ENCODE results near the gene TMEM200A.

Gene TMEM200A

GRCh38 chr6:130369831-130370230 lies 4.0 kb downstream of the TMEM200A start:
- no peak for DNase-seq (ENCODE audit: low read depth, low spot score)
- Histone ChIP-seq H3K4me3 (no peak overlapping the region), H3K27ac (no peak overlapping the region), H3K9ac (ENCODE audit: insufficient read length) (no peak overlapping the region), H3K36me3 (ENCODE audit: insufficient read depth, low read length) (no peaks in the 10 kb centered on the region), H3K9me3 (ENCODE audit: low read depth, low read length) (no peaks in the 10 kb centered on the region)
- TF ChIP-seq EZH2 (IDR thresholded peaks at IDR 0.05) = no peak
- TF ChIP-seq POLR2AphosphoS5 (IDR thresholded peaks at IDR 0.05; ENCODE audit: borderline replicate concordance, low read depth, low read length) = no peak
- TF ChIP-seq FOXP2 (optimal IDR thresholded peaks at IDR 0.05; ENCODE audit: control extremely low read depth, extremely low read length, insufficient read depth) = no peak

- Histone ChIP-seq H3K27ac (no peak overlapping the region), H3K4me3 (no peak overlapping the region), H3K9me3 (ENCODE audit: low read depth, low read length) (no peaks in the 10 kb centered on the region), H3K9ac (ENCODE audit: insufficient read length) (no peak overlapping the region), H3K36me3 (ENCODE audit: insufficient read depth, low read length) (no peaks in the 10 kb centered on the region)
- TF ChIP-seq FOXP2 (optimal IDR thresholded peaks at IDR 0.05; ENCODE audit: control extremely low read depth, extremely low read length, insufficient read depth) (no peak), EZH2 (IDR thresholded peaks at IDR 0.05) (no peak), POLR2AphosphoS5 (IDR thresholded peaks at IDR 0.05; ENCODE audit: borderline replicate concordance, low read depth, low read length) (no peak)
- no peak for DNase-seq (ENCODE audit: low read depth, low spot score)
Measured at GRCh38 chr6:130371921-130372420, 6.2 kb downstream of the TMEM200A start.

- Histone ChIP-seq H3K27ac (no peak overlapping the region), H3K4me3 (no peak overlapping the region), H3K9ac (ENCODE audit: insufficient read length) (no peak overlapping the region), H3K9me3 (ENCODE audit: low read depth, low read length) (no peaks in the 10 kb centered on the region), H3K36me3 (ENCODE audit: insufficient read depth, low read length) (no peaks in the 10 kb centered on the region)
- TF ChIP-seq POLR2AphosphoS5 (IDR thresholded peaks at IDR 0.05; ENCODE audit: borderline replicate concordance, low read depth, low read length) = no peak
- no peak for TF ChIP-seq EZH2 (IDR thresholded peaks at IDR 0.05)
- TF ChIP-seq FOXP2 (optimal IDR thresholded peaks at IDR 0.05; ENCODE audit: control extremely low read depth, extremely low read length, insufficient read depth) = no peak
- no peak for DNase-seq (ENCODE audit: low read depth, low spot score)
Measured at GRCh38 chr6:130372786-130373185, 7.0 kb downstream of the TMEM200A start.

GRCh38 chr6:130373992-130374391 lies 8.2 kb downstream of the TMEM200A start:
- H3K36me3 ChIP-seq (ENCODE audit: insufficient read depth, low read length) = no peaks in the 10 kb centered on the region
- H3K9ac ChIP-seq (ENCODE audit: insufficient read length) = no peak overlapping the region
- no peak overlapping the region for H3K4me3 ChIP-seq
- H3K9me3 ChIP-seq (ENCODE audit: low read depth, low read length) = no peaks in the 10 kb centered on the region
- no peak for DNase-seq (ENCODE audit: low read depth, low spot score)
- H3K27ac ChIP-seq = no peak overlapping the region
- TF ChIP-seq FOXP2 (optimal IDR thresholded peaks at IDR 0.05; ENCODE audit: control extremely low read depth, extremely low read length, insufficient read depth) (no peak), POLR2AphosphoS5 (IDR thresholded peaks at IDR 0.05; ENCODE audit: borderline replicate concordance, low read depth, low read length) (no peak), EZH2 (IDR thresholded peaks at IDR 0.05) (no peak)

DNA sequence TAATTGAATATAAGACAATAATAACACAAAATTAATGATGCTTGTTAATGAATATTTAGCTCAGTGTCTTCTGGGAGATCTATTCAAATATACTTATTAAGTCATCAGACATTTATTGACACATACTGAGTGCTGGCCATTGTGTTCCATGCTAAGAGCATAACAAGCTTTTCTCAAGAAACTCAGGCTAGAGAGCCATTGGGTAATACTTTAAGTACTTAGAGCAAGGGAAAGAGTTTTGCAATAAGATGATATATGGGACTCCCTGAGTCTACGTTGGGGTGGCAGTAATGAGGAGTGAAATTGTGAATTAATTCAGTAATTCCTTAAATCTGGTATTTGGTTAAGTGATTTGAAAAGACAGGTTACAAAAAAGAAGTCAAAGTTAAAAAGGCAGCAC lies 11.1 kb downstream of the TMEM200A start:
- no peak overlapping the region for H3K4me3 ChIP-seq
- no peak overlapping the region for H3K27ac ChIP-seq
- no peak for DNase-seq (ENCODE audit: low read depth, low spot score)
- TF ChIP-seq FOXP2 (optimal IDR thresholded peaks at IDR 0.05; ENCODE audit: control extremely low read depth, extremely low read length, insufficient read depth) = no peak
- TF ChIP-seq POLR2AphosphoS5 (IDR thresholded peaks at IDR 0.05; ENCODE audit: borderline replicate concordance, low read depth, low read length) = no peak
- TF ChIP-seq EZH2 (IDR thresholded peaks at IDR 0.05) = no peak
- H3K36me3 ChIP-seq (ENCODE audit: insufficient read depth, low read length) = no peaks in the 10 kb centered on the region
- no peak overlapping the region for H3K9ac ChIP-seq (ENCODE audit: insufficient read length)
- H3K9me3 ChIP-seq (ENCODE audit: low read depth, low read length) = no peaks in the 10 kb centered on the region

GRCh38 chr6:130377371-130377770 lies 11.6 kb downstream of the TMEM200A start:
- Histone ChIP-seq H3K36me3 (ENCODE audit: insufficient read depth, low read length) (no peaks in the 10 kb centered on the region), H3K4me3 (no peak overlapping the region), H3K9me3 (ENCODE audit: low read depth, low read length) (no peaks in the 10 kb centered on the region), H3K9ac (ENCODE audit: insufficient read length) (no peak overlapping the region), H3K27ac (no peak overlapping the region)
- no peak for DNase-seq (ENCODE audit: low read depth, low spot score)
- TF ChIP-seq EZH2 (IDR thresholded peaks at IDR 0.05) (no peak), POLR2AphosphoS5 (IDR thresholded peaks at IDR 0.05; ENCODE audit: borderline replicate concordance, low read depth, low read length) (no peak), FOXP2 (optimal IDR thresholded peaks at IDR 0.05; ENCODE audit: control extremely low read depth, extremely low read length, insufficient read depth) (no peak)

GRCh38 chr6:130377915-130378314 lies 12.1 kb downstream of the TMEM200A start:
- no peaks in the 10 kb centered on the region for H3K36me3 ChIP-seq (ENCODE audit: insufficient read depth, low read length)
- no peak overlapping the region for H3K4me3 ChIP-seq
- TF ChIP-seq EZH2 (IDR thresholded peaks at IDR 0.05) = no peak
- H3K27ac ChIP-seq = no peak overlapping the region
- H3K9ac ChIP-seq (ENCODE audit: insufficient read length) = no peak overlapping the region
- no peak for DNase-seq (ENCODE audit: low read depth, low spot score)
- H3K9me3 ChIP-seq (ENCODE audit: low read depth, low read length) = no peaks in the 10 kb centered on the region

DNA sequence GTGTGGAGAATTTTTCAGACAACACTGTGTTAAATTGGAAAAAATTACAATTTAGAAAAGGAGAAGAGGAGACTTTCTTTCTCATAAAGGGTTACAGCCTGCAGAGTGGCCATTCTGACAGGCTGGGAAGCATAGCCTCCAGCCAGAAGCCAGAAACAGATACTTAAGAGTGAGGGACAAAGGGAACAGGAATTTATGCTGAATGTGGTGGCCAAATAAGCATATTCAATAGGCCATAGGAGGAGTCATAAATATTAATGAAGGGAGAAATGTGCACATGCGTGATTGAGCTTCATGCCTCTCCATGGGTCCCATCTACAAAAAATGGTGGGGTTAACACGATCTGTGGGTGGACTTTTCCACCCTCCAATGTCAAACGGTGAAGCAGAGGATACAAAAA lies 13.4 kb downstream of the TMEM200A start:
- H3K9ac ChIP-seq (ENCODE audit: insufficient read length) = no peak overlapping the region
- TF ChIP-seq EZH2 (IDR thresholded peaks at IDR 0.05) (no peak), POLR2AphosphoS5 (IDR thresholded peaks at IDR 0.05; ENCODE audit: borderline replicate concordance, low read depth, low read length) (no peak), FOXP2 (optimal IDR thresholded peaks at IDR 0.05; ENCODE audit: control extremely low read depth, extremely low read length, insufficient read depth) (no peak)
- H3K36me3 ChIP-seq (ENCODE audit: insufficient read depth, low read length) = no peaks in the 10 kb centered on the region
- H3K4me3 ChIP-seq = no peak overlapping the region
- H3K9me3 ChIP-seq (ENCODE audit: low read depth, low read length) = no peaks in the 10 kb centered on the region
- no peak overlapping the region for H3K27ac ChIP-seq
- no peak for DNase-seq (ENCODE audit: low read depth, low spot score)

DNA sequence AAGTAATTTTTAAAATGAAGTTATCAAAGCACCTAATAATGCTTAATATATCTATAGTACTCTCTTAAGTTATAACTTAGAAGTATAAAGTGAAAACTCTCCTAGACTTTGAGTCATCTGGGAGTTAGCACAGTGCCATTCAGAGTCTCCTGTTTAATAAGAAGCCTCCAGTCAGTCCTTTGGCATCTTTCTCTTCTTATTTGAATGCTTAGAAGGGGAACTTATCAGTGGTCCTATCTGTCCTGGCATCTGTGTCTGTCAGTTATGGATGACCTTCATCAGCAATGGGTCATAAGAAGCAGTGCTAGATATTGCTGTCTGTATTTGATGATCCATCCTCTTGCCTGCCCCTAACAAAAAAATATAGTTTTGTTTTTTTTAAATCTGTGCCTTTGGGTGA lies 15.2 kb downstream of the TMEM200A start:
- DNase-seq (ENCODE audit: low read depth, low spot score) = no peak
- H3K27ac ChIP-seq = no peak overlapping the region
- H3K9ac ChIP-seq (ENCODE audit: insufficient read length) = no peak overlapping the region
- TF ChIP-seq POLR2AphosphoS5 (IDR thresholded peaks at IDR 0.05; ENCODE audit: borderline replicate concordance, low read depth, low read length) (no peak), EZH2 (IDR thresholded peaks at IDR 0.05) (no peak), FOXP2 (optimal IDR thresholded peaks at IDR 0.05; ENCODE audit: control extremely low read depth, extremely low read length, insufficient read depth) (no peak)
- no peak overlapping the region for H3K4me3 ChIP-seq
- no peaks in the 10 kb centered on the region for H3K9me3 ChIP-seq (ENCODE audit: low read depth, low read length)
- H3K36me3 ChIP-seq (ENCODE audit: insufficient read depth, low read length) = no peaks in the 10 kb centered on the region

Measured in SK-N-MC (cell line).